Neural crest cell (in vitro differentiated cells): ENCODE data around the gene ENTPD7. TPM values are rescaled to one million over a fixed set of nuclear protein-coding genes. Genes with fewer than 3 reads are reported as not detected.

Experiments
- DNase-seq: peaks from one replicate; pipeline ENCODE4 v3.0.0; 2021; ENCODE audit warnings: low read depth, mixed read lengths, low spot score
- H3K27ac Mint-ChIP-seq: one replicate; pipeline ENCODE4 v1.8.0; 2021; ENCODE audit warnings: mild to moderate bottlenecking, mixed read lengths; ENCODE audit not compliant: unreplicated experiment
- H3K27me3 Mint-ChIP-seq: 2 replicates; pipeline ENCODE4 v1.8.0; 2021; ENCODE audit warnings: low read depth, mild to moderate bottlenecking, mixed read lengths
- H3K36me3 Mint-ChIP-seq: 2 replicates; pipeline ENCODE4 v1.8.0; 2021; ENCODE audit warnings: low read depth, mild to moderate bottlenecking, mixed read lengths
- H3K4me1 Mint-ChIP-seq: 2 replicates; pipeline ENCODE4 v1.8.0; 2021; ENCODE audit warnings: mixed read lengths
- H3K4me3 Mint-ChIP-seq: one replicate; pipeline ENCODE4 v1.8.0; 2021; ENCODE audit warnings: mild to moderate bottlenecking, mixed read lengths
- H3K9me3 Mint-ChIP-seq: 2 replicates; pipeline ENCODE4 v1.8.0; 2021; ENCODE audit warnings: mixed read lengths
- total RNA-seq: library from RNA; stranded (reverse); gene quantifications from 2 replicates; pipeline ENCODE4 v1.2.1, GENCODE V29; 2021
- TF ChIP-seq, protein P1 (sequence below): fragments of 200-600 bp; sonication (generic); conservative IDR thresholded peaks from 2 replicates; pipeline ENCODE4 v1.5.0; 2021; ENCODE audit warnings: antibody characterized with exemption, mild to moderate bottlenecking

ENTPD7 gene
- total RNA-seq, 1 donor from 2014 or later = 23.9 TPM

GRCh38 chr10:99709480-99710229 lies 50.3 kb downstream of the ENTPD7 start:
- Mint-ChIP-seq H3K36me3 (peaks cover 6% of the 10 kb centered on the region), H3K9me3 (no peaks in the 10 kb centered on the region), H3K27ac (no peak overlapping the region), H3K4me3 (no peak overlapping the region), H3K4me1 (no peaks in the 10 kb centered on the region), H3K27me3 (no peaks in the 10 kb centered on the region)
- TF ChIP-seq, protein P1, sequence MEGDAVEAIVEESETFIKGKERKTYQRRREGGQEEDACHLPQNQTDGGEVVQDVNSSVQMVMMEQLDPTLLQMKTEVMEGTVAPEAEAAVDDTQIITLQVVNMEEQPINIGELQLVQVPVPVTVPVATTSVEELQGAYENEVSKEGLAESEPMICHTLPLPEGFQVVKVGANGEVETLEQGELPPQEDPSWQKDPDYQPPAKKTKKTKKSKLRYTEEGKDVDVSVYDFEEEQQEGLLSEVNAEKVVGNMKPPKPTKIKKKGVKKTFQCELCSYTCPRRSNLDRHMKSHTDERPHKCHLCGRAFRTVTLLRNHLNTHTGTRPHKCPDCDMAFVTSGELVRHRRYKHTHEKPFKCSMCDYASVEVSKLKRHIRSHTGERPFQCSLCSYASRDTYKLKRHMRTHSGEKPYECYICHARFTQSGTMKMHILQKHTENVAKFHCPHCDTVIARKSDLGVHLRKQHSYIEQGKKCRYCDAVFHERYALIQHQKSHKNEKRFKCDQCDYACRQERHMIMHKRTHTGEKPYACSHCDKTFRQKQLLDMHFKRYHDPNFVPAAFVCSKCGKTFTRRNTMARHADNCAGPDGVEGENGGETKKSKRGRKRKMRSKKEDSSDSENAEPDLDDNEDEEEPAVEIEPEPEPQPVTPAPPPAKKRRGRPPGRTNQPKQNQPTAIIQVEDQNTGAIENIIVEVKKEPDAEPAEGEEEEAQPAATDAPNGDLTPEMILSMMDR = no peak
- no peak for DNase-seq

DNA sequence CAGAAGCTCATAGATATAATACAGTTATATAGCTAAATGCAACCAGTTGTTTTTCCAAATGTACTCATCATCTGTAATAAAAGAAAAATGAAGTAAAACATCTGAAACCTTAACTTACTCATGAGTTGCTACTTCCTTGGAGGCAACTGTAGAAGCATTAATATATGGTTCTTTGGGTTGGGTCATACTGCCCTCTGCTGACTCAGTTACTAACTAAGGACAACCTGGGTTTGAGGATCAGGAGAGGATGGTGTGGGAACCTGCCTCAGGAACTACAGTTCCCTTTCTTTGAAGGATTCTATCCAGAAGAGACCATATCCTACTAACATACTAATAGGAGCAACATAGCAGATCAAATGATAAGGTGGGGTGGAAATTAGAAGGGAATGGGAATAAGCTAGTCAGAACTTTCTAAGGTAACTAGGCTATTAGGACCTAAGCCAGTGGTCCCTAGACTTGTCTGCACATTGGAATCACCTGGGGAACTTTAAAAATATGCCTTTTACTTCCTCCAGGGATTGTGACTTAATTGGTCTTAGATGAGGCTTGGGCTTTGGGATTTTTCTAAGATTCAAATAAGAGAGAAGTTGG lies 51.9 kb downstream of the ENTPD7 start:
- TF ChIP-seq, protein P1 = peak; percentile 58
- Mint-ChIP-seq H3K4me1 (no peaks in the 10 kb centered on the region), H3K9me3 (no peaks in the 10 kb centered on the region), H3K27me3 (no peaks in the 10 kb centered on the region), H3K36me3 (peaks cover 6% of the 10 kb centered on the region), H3K4me3 (no peak overlapping the region), H3K27ac (no peak overlapping the region)
- DNase-seq = no peak

GRCh38 chr10:99714446-99714845 lies 55.1 kb downstream of the ENTPD7 start:
- peaks cover 9% of the 10 kb centered on the region for H3K36me3 Mint-ChIP-seq
- TF ChIP-seq, protein P1 = no peak

DNA sequence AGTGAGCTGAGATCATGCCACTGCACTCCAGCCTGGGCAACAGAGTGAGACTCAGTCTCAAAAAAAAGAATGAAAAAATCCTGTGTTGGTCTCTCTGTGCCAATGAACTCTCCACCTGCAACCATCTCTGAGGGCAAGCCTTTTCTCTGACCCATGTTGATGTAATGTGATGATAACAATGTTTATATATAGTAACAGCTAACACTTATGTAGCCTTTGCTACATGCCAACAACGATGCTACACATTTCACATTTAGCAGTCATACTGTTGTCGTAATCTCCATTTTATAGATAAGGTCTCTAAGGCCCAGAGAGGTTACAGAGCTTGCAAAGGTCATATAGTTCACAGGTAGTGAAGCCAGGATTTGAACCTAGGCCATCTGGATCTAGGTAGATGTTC lies 61.1 kb downstream of the ENTPD7 start:
- Mint-ChIP-seq H3K36me3 (peaks cover 10% of the 10 kb centered on the region), H3K4me3 (no peak overlapping the region), H3K27ac (no peak overlapping the region), H3K9me3 (no peaks in the 10 kb centered on the region), H3K27me3 (no peaks in the 10 kb centered on the region), H3K4me1 (no peaks in the 10 kb centered on the region)
- no peak for DNase-seq
- TF ChIP-seq, protein P1 = no peak

More at GRCh38 chr10:99714446-99714845, 55.1 kb downstream of the ENTPD7 start:
- DNase-seq = no peak
- Mint-ChIP-seq H3K9me3 (no peaks in the 10 kb centered on the region), H3K27ac (no peak overlapping the region), H3K4me3 (no peak overlapping the region), H3K4me1 (no peaks in the 10 kb centered on the region), H3K27me3 (no peaks in the 10 kb centered on the region)

- Mint-ChIP-seq H3K4me1 (peaks cover 21% of the 10 kb centered on the region), H3K27me3 (no peaks in the 10 kb centered on the region), H3K27ac (no peak overlapping the region), H3K36me3 (peaks cover 5% of the 10 kb centered on the region), H3K4me3 (peak overlapping the region; percentile 18), H3K9me3 (no peaks in the 10 kb centered on the region)
- no peak for DNase-seq
- TF ChIP-seq, protein P1 = no peak
These were observed 70.7 kb downstream of the ENTPD7 start for GRCh38 chr10:99730026-99730425.
